ENCODE measurements around the gene CCL17. TPM values are rescaled to one million over a fixed set of nuclear protein-coding genes. Genes with fewer than 3 reads are reported as not detected.

CCL17 gene
- total and polyA plus RNA-seq, 10 of the 15 experiments (the other 5 are each of a cell fraction or from before 2014, with no cell fraction given) = 1.2 to 84.9 (median 34.2) TPM

DNA sequence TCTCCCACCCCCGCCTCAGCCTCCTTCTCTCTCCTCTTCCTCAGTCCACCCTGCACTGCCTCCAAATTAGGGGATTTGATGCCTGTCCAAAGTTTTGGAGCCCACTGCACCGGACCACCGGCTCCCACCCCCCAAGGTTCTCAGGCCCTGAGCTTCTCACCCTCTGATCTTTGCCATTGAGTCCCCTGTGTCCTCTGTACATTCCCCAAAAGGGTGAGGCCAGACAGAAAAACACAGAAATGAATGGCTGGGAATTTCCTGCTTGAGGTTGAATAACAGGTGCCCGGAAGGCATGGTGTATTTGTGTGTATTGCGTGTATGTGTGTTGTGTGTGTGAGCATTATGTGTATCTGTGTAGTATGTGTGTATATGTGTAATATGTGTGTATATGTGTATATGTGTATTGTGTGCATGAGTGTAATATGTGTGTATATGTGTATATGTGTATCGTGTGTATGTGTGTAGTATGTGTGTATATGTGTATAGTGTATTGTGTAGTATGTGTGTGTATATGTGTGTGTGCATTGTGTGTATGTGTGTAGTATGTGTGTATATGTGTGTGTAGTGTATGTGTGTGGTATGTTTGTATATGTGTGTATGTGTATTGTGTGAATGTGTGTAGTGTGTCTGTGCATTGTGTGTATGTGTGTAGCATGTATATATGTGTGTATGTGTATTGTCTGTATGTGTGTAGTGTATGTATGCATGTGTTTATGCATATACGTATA lies 16.0 kb upstream of the CCL17 start (continued):
- TF ChIP-seq, protein P1, sequence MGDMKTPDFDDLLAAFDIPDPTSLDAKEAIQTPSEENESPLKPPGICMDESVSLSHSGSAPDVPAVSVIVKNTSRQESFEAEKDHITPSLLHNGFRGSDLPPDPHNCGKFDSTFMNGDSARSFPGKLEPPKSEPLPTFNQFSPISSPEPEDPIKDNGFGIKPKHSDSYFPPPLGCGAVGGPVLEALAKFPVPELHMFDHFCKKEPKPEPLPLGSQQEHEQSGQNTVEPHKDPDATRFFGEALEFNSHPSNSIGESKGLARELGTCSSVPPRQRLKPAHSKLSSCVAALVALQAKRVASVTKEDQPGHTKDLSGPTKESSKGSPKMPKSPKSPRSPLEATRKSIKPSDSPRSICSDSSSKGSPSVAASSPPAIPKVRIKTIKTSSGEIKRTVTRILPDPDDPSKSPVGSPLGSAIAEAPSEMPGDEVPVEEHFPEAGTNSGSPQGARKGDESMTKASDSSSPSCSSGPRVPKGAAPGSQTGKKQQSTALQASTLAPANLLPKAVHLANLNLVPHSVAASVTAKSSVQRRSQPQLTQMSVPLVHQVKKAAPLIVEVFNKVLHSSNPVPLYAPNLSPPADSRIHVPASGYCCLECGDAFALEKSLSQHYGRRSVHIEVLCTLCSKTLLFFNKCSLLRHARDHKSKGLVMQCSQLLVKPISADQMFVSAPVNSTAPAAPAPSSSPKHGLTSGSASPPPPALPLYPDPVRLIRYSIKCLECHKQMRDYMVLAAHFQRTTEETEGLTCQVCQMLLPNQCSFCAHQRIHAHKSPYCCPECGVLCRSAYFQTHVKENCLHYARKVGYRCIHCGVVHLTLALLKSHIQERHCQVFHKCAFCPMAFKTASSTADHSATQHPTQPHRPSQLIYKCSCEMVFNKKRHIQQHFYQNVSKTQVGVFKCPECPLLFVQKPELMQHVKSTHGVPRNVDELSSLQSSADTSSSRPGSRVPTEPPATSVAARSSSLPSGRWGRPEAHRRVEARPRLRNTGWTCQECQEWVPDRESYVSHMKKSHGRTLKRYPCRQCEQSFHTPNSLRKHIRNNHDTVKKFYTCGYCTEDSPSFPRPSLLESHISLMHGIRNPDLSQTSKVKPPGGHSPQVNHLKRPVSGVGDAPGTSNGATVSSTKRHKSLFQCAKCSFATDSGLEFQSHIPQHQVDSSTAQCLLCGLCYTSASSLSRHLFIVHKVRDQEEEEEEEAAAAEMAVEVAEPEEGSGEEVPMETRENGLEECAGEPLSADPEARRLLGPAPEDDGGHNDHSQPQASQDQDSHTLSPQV (IDR thresholded peaks at IDR 0.05) = no peak
- TF ChIP-seq, protein P2, sequence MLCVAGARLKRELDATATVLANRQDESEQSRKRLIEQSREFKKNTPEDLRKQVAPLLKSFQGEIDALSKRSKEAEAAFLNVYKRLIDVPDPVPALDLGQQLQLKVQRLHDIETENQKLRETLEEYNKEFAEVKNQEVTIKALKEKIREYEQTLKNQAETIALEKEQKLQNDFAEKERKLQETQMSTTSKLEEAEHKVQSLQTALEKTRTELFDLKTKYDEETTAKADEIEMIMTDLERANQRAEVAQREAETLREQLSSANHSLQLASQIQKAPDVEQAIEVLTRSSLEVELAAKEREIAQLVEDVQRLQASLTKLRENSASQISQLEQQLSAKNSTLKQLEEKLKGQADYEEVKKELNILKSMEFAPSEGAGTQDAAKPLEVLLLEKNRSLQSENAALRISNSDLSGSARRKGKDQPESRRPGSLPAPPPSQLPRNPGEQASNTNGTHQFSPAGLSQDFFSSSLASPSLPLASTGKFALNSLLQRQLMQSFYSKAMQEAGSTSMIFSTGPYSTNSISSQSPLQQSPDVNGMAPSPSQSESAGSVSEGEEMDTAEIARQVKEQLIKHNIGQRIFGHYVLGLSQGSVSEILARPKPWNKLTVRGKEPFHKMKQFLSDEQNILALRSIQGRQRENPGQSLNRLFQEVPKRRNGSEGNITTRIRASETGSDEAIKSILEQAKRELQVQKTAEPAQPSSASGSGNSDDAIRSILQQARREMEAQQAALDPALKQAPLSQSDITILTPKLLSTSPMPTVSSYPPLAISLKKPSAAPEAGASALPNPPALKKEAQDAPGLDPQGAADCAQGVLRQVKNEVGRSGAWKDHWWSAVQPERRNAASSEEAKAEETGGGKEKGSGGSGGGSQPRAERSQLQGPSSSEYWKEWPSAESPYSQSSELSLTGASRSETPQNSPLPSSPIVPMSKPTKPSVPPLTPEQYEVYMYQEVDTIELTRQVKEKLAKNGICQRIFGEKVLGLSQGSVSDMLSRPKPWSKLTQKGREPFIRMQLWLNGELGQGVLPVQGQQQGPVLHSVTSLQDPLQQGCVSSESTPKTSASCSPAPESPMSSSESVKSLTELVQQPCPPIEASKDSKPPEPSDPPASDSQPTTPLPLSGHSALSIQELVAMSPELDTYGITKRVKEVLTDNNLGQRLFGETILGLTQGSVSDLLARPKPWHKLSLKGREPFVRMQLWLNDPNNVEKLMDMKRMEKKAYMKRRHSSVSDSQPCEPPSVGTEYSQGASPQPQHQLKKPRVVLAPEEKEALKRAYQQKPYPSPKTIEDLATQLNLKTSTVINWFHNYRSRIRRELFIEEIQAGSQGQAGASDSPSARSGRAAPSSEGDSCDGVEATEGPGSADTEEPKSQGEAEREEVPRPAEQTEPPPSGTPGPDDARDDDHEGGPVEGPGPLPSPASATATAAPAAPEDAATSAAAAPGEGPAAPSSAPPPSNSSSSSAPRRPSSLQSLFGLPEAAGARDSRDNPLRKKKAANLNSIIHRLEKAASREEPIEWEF (IDR thresholded peaks at IDR 0.05; ENCODE audit: insufficient replicate concordance, low read depth, low read length) = peak; percentile 33
- TF ChIP-seq POLR2AphosphoS2 (IDR thresholded peaks at IDR 0.05; ENCODE audit: low read depth, low read length) = no peak
- TF ChIP-seq YBX1 (IDR thresholded peaks at IDR 0.05) = no peak
- peak; percentile 92 for TF ChIP-seq TCF3 (IDR thresholded peaks at IDR 0.05; ENCODE audit: borderline replicate concordance, insufficient read depth, low read depth, low read length)
- TF ChIP-seq CBX3 (IDR thresholded peaks at IDR 0.05; ENCODE audit: borderline replicate concordance, low read depth) = no peak
- TF ChIP-seq, protein P3, sequence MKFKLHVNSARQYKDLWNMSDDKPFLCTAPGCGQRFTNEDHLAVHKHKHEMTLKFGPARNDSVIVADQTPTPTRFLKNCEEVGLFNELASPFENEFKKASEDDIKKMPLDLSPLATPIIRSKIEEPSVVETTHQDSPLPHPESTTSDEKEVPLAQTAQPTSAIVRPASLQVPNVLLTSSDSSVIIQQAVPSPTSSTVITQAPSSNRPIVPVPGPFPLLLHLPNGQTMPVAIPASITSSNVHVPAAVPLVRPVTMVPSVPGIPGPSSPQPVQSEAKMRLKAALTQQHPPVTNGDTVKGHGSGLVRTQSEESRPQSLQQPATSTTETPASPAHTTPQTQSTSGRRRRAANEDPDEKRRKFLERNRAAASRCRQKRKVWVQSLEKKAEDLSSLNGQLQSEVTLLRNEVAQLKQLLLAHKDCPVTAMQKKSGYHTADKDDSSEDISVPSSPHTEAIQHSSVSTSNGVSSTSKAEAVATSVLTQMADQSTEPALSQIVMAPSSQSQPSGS (IDR thresholded peaks at IDR 0.05; ENCODE audit: low read length) = peak; percentile 96
- no peak for TF ChIP-seq MYC (IDR thresholded peaks at IDR 0.05; ENCODE audit: insufficient read depth, insufficient read length, insufficient replicate concordance, low read length, severe bottlenecking)
- 0 out of 2 replicates have a peak, but pooled peaks have one; percentile 61 for TF ChIP-seq STAT3 (IDR thresholded peaks at IDR 0.05; ENCODE audit: low read depth, low read length)
- TF ChIP-seq NFYA (IDR thresholded peaks at IDR 0.05; ENCODE audit: borderline replicate concordance, low read depth, low read length) = no peak
- TF ChIP-seq, protein P4, sequence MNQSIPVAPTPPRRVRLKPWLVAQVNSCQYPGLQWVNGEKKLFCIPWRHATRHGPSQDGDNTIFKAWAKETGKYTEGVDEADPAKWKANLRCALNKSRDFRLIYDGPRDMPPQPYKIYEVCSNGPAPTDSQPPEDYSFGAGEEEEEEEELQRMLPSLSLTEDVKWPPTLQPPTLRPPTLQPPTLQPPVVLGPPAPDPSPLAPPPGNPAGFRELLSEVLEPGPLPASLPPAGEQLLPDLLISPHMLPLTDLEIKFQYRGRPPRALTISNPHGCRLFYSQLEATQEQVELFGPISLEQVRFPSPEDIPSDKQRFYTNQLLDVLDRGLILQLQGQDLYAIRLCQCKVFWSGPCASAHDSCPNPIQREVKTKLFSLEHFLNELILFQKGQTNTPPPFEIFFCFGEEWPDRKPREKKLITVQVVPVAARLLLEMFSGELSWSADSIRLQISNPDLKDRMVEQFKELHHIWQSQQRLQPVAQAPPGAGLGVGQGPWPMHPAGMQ (IDR thresholded peaks at IDR 0.05; ENCODE audit: borderline replicate concordance) = no peak
- TF ChIP-seq, protein P5, sequence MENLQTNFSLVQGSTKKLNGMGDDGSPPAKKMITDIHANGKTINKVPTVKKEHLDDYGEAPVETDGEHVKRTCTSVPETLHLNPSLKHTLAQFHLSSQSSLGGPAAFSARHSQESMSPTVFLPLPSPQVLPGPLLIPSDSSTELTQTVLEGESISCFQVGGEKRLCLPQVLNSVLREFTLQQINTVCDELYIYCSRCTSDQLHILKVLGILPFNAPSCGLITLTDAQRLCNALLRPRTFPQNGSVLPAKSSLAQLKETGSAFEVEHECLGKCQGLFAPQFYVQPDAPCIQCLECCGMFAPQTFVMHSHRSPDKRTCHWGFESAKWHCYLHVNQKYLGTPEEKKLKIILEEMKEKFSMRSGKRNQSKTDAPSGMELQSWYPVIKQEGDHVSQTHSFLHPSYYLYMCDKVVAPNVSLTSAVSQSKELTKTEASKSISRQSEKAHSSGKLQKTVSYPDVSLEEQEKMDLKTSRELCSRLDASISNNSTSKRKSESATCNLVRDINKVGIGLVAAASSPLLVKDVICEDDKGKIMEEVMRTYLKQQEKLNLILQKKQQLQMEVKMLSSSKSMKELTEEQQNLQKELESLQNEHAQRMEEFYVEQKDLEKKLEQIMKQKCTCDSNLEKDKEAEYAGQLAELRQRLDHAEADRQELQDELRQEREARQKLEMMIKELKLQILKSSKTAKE (IDR thresholded peaks at IDR 0.05; ENCODE audit: low read depth, poor library complexity, severe bottlenecking) = peak; percentile 70
- no peak for TF ChIP-seq GABPA (IDR thresholded peaks at IDR 0.05; ENCODE audit: low read depth)
